Renal pelvis (tissue), 4 donors: ENCODE measurements around the gene USP46. TPM values are rescaled to one million over a fixed set of nuclear protein-coding genes. Genes with fewer than 3 reads are reported as not detected.

Experiments
- DNase-seq: peaks from one replicate; pipeline ENCODE4 v3.0.0-alpha.2; 2013
- polyA plus RNA-seq, 3 donors: library from polyadenylated mRNA; unstranded; fragments of 120-200 nt; gene quantifications; one replicate each; pipeline ENCODE4 v1.2.1, GENCODE V29; 2013; ENCODE audit not compliant: insufficient read length in 3 of 3

USP46 gene
- polyA plus RNA-seq, 3 donors, result 29.4 to 32.2 (median 30.6) TPM

- no peak for DNase-seq
Observed at GRCh38 chr4:52576961-52577623, 82.0 kb downstream of the USP46 start.

- DNase-seq, result no peak
Observed at GRCh38 chr4:52576326-52576725, 82.8 kb downstream of the USP46 start.

GRCh38 chr4:52575406-52575805 lies 83.7 kb downstream of the USP46 start:
- DNase-seq, result no peak

GRCh38 chr4:52574036-52574435 lies 85.1 kb downstream of the USP46 start:
- no peak for DNase-seq

GRCh38 chr4:52573551-52573950 lies 85.5 kb downstream of the USP46 start:
- no peak for DNase-seq

GRCh38 chr4:52572936-52573485 lies 86.1 kb downstream of the USP46 start:
- no peak for DNase-seq

GRCh38 chr4:52568351-52568750 lies 90.8 kb downstream of the USP46 start:
- DNase-seq, result no peak

- DNase-seq, result no peak
Observed at GRCh38 chr4:52566136-52567031, 92.7 kb downstream of the USP46 start.

GRCh38 chr4:52560844-52561280 lies 98.2 kb downstream of the USP46 start:
- DNase-seq, result no peak

GRCh38 chr4:52555356-52555716 lies 103.8 kb downstream of the USP46 start:
- DNase-seq, result no peak

GRCh38 chr4:52554612-52555355 lies 104.3 kb downstream of the USP46 start:
- no peak for DNase-seq

GRCh38 chr4:52552778-52553177 lies 106.3 kb downstream of the USP46 start:
- no peak for DNase-seq

GRCh38 chr4:52551487-52551886 lies 107.6 kb downstream of the USP46 start:
- DNase-seq, result no peak

GRCh38 chr4:52550186-52550585 lies 108.9 kb downstream of the USP46 start:
- peak; percentile 28 for DNase-seq

- DNase-seq, result no peak
Observed at GRCh38 chr4:52548818-52549570, 110.1 kb downstream of the USP46 start.

GRCh38 chr4:52546449-52546848 lies 112.7 kb downstream of the USP46 start:
- no peak for DNase-seq

- DNase-seq, result peak; percentile 62
Observed at GRCh38 chr4:52545099-52546069, 113.7 kb downstream of the USP46 start.
